K562 treated with DMSO at 1 percent for 48 hours (cell line): ENCODE measurements around the gene TMIE. TPM values are rescaled to one million over a fixed set of nuclear protein-coding genes. Genes with fewer than 3 reads are reported as not detected.

Source experiments
- total RNA-seq: library from RNA; unstranded; fragments of 300-600 nt; gene quantifications from 2 replicates; pipeline ENCODE4 v1.2.3, GENCODE V29; 2022; ENCODE audit warnings: low replicate concordance; ENCODE audit errors: extremely low read depth

TMIE gene
- total RNA-seq = not detected in 2 replicates

GRCh38 chr3:46701181-46701939 lies at the start of gene TMIE:
Gene TMIE, plus strand, starts transcription at chr3:46701392. Its CDS starts 96 bp downstream, at chr3:46701488.

GRCh38 chr3:46693038-46693891 lies 7.9 kb upstream of the TMIE start, which contains the start of gene ALS2CL:
Gene ALS2CL, minus strand, starts transcription at chr3:46693679. Its CDS starts 4,239 bp downstream, at chr3:46689440.

GRCh38 chr3:46717447-46718231 lies 16.4 kb downstream of the TMIE start, which contains the start of gene PRSS50:
Gene PRSS50, minus strand, starts transcription at chr3:46717869. Its CDS starts 45 bp downstream, at chr3:46717824.

Other genes with a start within 250 kb of the TMIE start
- not detected in 2 replicates for gene LTF, start 236.5 kb upstream of the TMIE start, total RNA-seq
- not detected in 2 replicates for gene RTP3, start 203.4 kb upstream of the TMIE start, total RNA-seq
- not detected in 2 replicates for gene LRRC2, start 135.1 kb upstream of the TMIE start, total RNA-seq
- gene FAM240A, start 88.9 kb upstream of the TMIE start, total RNA-seq = not detected in 2 replicates
- not detected in 2 replicates for gene ALS2CL, start 7.7 kb upstream of the TMIE start, total RNA-seq
- gene PRSS50, start 16.5 kb downstream of the TMIE start, total RNA-seq = not detected in 2 replicates
- gene MYL3, start 162.1 kb downstream of the TMIE start, total RNA-seq = not detected in 2 replicates
- gene PTH1R, start 176.3 kb downstream of the TMIE start, total RNA-seq = not detected in 2 replicates